Endothelial cell of umbilical vein (primary cell): ENCODE results near the gene DIP2C. TPM values are rescaled to one million over a fixed set of nuclear protein-coding genes. Genes with fewer than 3 reads are reported as not detected.

Source experiments
- BruUV-seq: library from RNA; stranded (reverse); fragments of 400-500 nt; replicated peaks from 2 replicates; lab custom pipeline; 2021; lab: Mats Ljungman, UMichigan
- CTCF ChIA-PET: fragments of 300-600, 350-600 bp; sonication (Branson Sonifier 250); formaldehyde crosslinking; loops from one replicate; lab custom pipeline; 2021; ENCODE audit warnings: antibody characterized with exemption, inconsistent platforms; lab: Charles Lee
- POLR2A ChIA-PET: fragments of 300-600, 350-600 bp; sonication (Branson Sonifier 250); formaldehyde crosslinking; loops from one replicate; lab custom pipeline; 2021; ENCODE audit warnings: antibody characterized with exemption, inconsistent platforms; lab: Charles Lee
- DNase-seq: peaks from one replicate; pipeline ENCODE4 v3.0.0-alpha.2; 2011; ENCODE audit warnings: low read depth, low spot score
- FAIRE-seq: peaks from 2 replicates; lab custom pipeline; 2011; peaks lifted over from hg19 to GRCh38; lab: Jason Lieb, UNC
- H2AFZ ChIP-seq: 2 replicates; pipeline ENCODE4 v1.6.0; 2012; ENCODE audit warnings: low read depth, low read length, control low read depth, inconsistent platforms
- H3K27ac ChIP-seq: 2 replicates; pipeline ENCODE4 v1.5.1; 2011; ENCODE audit warnings: low read depth, mild to moderate bottlenecking, control low read depth, low read length, moderate library complexity; ENCODE audit not compliant: insufficient read depth
- H3K27me3 ChIP-seq, 2 experiments: 2 replicates each; pipeline versions ENCODE4 v1.6.0 to v1.6.1; 2011; ENCODE audit warnings: low read length in 2 of 2, mixed read lengths in 1 of 2; ENCODE audit not compliant: control insufficient read depth in 2 of 2, insufficient read depth in 2 of 2
- H3K36me3 ChIP-seq, 2 experiments: 2 replicates in 1 of 2; 3 replicates in 1 of 2; pipeline ENCODE4 v1.5.1; 2011; ENCODE audit warnings: low read length in 2 of 2, mild to moderate bottlenecking in 1 of 2, moderate library complexity in 1 of 2; ENCODE audit not compliant: control insufficient read depth in 2 of 2, insufficient read depth in 2 of 2; ENCODE audit errors: extremely low read depth in 1 of 2
- H3K4me1 ChIP-seq: 3 replicates; pipeline ENCODE4 v1.5.1; 2011; ENCODE audit warnings: mild to moderate bottlenecking, low read length; ENCODE audit not compliant: control insufficient read depth, insufficient read depth; ENCODE audit errors: extremely low read depth
- H3K4me2 ChIP-seq: 2 replicates; pipeline ENCODE4 v1.6.1; 2011; ENCODE audit warnings: low read length, control low read depth, mixed read lengths; ENCODE audit not compliant: insufficient read depth
- H3K4me3 ChIP-seq, 3 experiments: fragments of 200-600 bp in 1 of 3; sonication (generic), shearing (Covaris generic) in 1 of 3; replicated peaks in 1 of 3; 2 replicates each; pipeline ENCODE4 v1.5.1; 2011 to 2016; ENCODE audit warnings: control low read depth in 3 of 3, low read length in 3 of 3, mild to moderate bottlenecking in 2 of 3, inconsistent platforms in 1 of 3, low read depth in 1 of 3, moderate library complexity in 1 of 3; ENCODE audit not compliant: insufficient read depth in 1 of 3
- H3K79me2 ChIP-seq: 2 replicates; pipeline ENCODE4 v1.6.0; 2012; ENCODE audit warnings: low read length, inconsistent platforms; ENCODE audit not compliant: control insufficient read depth, insufficient read depth
- H3K9ac ChIP-seq: replicated peaks from 2 replicates; pipeline ENCODE3; 2011; ENCODE audit warnings: low read length, control low read depth; ENCODE audit not compliant: insufficient read depth; ENCODE audit errors: extremely low read depth
- H3K9me1 ChIP-seq: replicated peaks from 3 replicates; pipeline ENCODE4 v1.6.0; 2011; ENCODE audit warnings: mild to moderate bottlenecking, low read length; ENCODE audit not compliant: control insufficient read depth, insufficient read depth; ENCODE audit errors: extremely low read depth
- H3K9me3 ChIP-seq: replicated peaks from 2 replicates; pipeline ENCODE4 v1.5.1; 2012; ENCODE audit warnings: low read length, inconsistent platforms; ENCODE audit not compliant: control insufficient read depth, insufficient read depth
- H4K20me1 ChIP-seq: replicated peaks from 2 replicates; pipeline ENCODE3; 2011; ENCODE audit warnings: mild to moderate bottlenecking, low read length; ENCODE audit not compliant: control insufficient read depth, insufficient read depth; ENCODE audit errors: extremely low read depth
- EZH2 ChIP-seq: IDR thresholded peaks from 2 replicates; pipeline ENCODE4 v1.6.1; 2012; ENCODE audit warnings: borderline replicate concordance, low read depth, mild to moderate bottlenecking, moderate library complexity, low read length, inconsistent platforms; ENCODE audit not compliant: severe bottlenecking
- FOS ChIP-seq: IDR thresholded peaks from 2 replicates; pipeline ENCODE4 v1.6.1; 2011; ENCODE audit warnings: mild to moderate bottlenecking, low read length, moderate library complexity, borderline replicate concordance; ENCODE audit not compliant: insufficient read depth
- GATA2 ChIP-seq: IDR thresholded peaks from 2 replicates; pipeline ENCODE4 v1.7.0; 2011; ENCODE audit warnings: low read depth, mild to moderate bottlenecking, moderate library complexity, mixed read lengths, low read length; ENCODE audit not compliant: insufficient read length, insufficient read depth
- JUN ChIP-seq: IDR thresholded peaks from 2 replicates; pipeline ENCODE4 v1.6.1; 2011; ENCODE audit warnings: borderline replicate concordance, low read depth; ENCODE audit not compliant: insufficient read length, insufficient read depth
- MYC ChIP-seq: IDR thresholded peaks from one replicate; pipeline ENCODE4 v1.6.1; 2011; ENCODE audit warnings: mild to moderate bottlenecking, low read depth, low read length
- POLR2A ChIP-seq: IDR thresholded peaks from 2 replicates; pipeline ENCODE4 v1.6.1; 2012; ENCODE audit warnings: low read depth, mild to moderate bottlenecking, control low read depth, low read length
- POLR2AphosphoS5 ChIP-seq: IDR thresholded peaks from 2 replicates; pipeline ENCODE4 v1.6.1; 2012; ENCODE audit warnings: low read depth, mild to moderate bottlenecking, control low read depth, low read length, moderate library complexity; ENCODE audit not compliant: insufficient read depth
- dilution Hi-C: fragments of 300-500 bp; cut with MboI; formaldehyde crosslinking; loops from one replicate; pipeline ENCODE4 v1.15.0; 2019; ENCODE audit warnings: low sequenced_read_pairs; ENCODE audit not compliant: extremely low pct_ligation_motif_present
- intact Hi-C: fragments of 100-400 bp; cut with micrococcal nuclease; formaldehyde crosslinking; loops from one replicate; pipeline ENCODE4 v1.10.0; 2022
- polyA plus RNA-seq, 4 experiments: library from polyadenylated mRNA; depleted of rRNA in 3 of 4; stranded (reverse) in 3 of 4; unstranded in 1 of 4; fragments of >200 nt; gene quantifications; 2 replicates each; pipeline versions ENCODE4 v1.2.1 to v1.2.3, GENCODE V29; 2011 to 2012; ENCODE audit warnings: missing spikeins in 1 of 4
- total RNA-seq: library from RNA; stranded (reverse); gene quantifications from 2 replicates; pipeline ENCODE4 v1.2.3, GENCODE V29; 2021
- TF ChIP-seq, protein P1 (sequence below): IDR thresholded peaks from 2 replicates; pipeline ENCODE4 v1.6.1; 2011; ENCODE audit not compliant: insufficient read depth, insufficient read length
- TF ChIP-seq, protein P2 (sequence below), 2 donors: IDR thresholded peaks; 1 replicate in 1 of 2; 2 replicates in 1 of 2; pipeline ENCODE4 v1.5.1; 2011; ENCODE audit warnings: low read length in 2 of 2, mild to moderate bottlenecking in 2 of 2, moderate library complexity in 2 of 2, control low read depth in 1 of 2, inconsistent platforms in 1 of 2, low read depth in 1 of 2; ENCODE audit not compliant: insufficient read depth in 1 of 2; ENCODE audit errors: extremely low read depth in 1 of 2

DIP2C gene
- total and polyA plus RNA-seq, 2 donors (not counting 3 experiments of a cell fraction or from before 2014, with no cell fraction given), result 3.6 to 10.7 TPM

DNA sequence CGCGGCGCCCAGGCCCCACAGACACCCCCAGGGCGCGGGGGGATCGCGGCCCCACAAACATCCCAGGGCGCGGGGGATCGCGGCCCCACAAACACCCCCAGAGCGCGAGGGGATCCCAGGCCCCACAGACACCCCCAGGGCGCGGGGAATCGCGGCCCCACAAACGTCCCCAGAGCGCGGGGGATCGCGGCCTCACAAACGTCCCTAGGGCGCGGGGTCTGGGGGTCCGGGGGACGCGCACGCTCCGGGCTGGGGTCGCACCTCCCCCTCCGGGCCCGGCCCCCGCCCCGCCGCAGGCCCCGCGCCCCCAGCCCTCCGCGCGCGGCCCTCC, 382 bp downstream of the DIP2C start:
- ChIA-PET CTCF (no interaction called here), POLR2A (no interaction called here)
- Histone ChIP-seq H4K20me1 (no peaks in the 10 kb centered on the region), H3K4me2 (peak overlapping the region; percentile 50), H3K9ac (peak overlapping the region; percentile 41), H3K27ac (no peak overlapping the region), H3K27me3 (peaks cover 2 to 3% of the 10 kb centered on the region in 2 experiments), H3K4me3 (peak overlapping the region; percentile 47 to 73 (median 57)), H3K4me1 (peaks cover 8% of the 10 kb centered on the region), H3K9me1 (no peaks in the 10 kb centered on the region), H3K36me3 (no peaks in the 10 kb centered on the region), H3K79me2 (no peaks in the 10 kb centered on the region), H3K9me3 (no peaks in the 10 kb centered on the region), H2AFZ (peak overlapping the region; percentile 37)
- TF ChIP-seq MYC, result no peak
- no peak for TF ChIP-seq POLR2AphosphoS5
- TF ChIP-seq EZH2, result no peak
- TF ChIP-seq POLR2A, result no peak
- no peak for TF ChIP-seq FOS
- TF ChIP-seq, protein P1, sequence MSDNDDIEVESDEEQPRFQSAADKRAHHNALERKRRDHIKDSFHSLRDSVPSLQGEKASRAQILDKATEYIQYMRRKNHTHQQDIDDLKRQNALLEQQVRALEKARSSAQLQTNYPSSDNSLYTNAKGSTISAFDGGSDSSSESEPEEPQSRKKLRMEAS, result no peak
- TF ChIP-seq, protein P2, sequence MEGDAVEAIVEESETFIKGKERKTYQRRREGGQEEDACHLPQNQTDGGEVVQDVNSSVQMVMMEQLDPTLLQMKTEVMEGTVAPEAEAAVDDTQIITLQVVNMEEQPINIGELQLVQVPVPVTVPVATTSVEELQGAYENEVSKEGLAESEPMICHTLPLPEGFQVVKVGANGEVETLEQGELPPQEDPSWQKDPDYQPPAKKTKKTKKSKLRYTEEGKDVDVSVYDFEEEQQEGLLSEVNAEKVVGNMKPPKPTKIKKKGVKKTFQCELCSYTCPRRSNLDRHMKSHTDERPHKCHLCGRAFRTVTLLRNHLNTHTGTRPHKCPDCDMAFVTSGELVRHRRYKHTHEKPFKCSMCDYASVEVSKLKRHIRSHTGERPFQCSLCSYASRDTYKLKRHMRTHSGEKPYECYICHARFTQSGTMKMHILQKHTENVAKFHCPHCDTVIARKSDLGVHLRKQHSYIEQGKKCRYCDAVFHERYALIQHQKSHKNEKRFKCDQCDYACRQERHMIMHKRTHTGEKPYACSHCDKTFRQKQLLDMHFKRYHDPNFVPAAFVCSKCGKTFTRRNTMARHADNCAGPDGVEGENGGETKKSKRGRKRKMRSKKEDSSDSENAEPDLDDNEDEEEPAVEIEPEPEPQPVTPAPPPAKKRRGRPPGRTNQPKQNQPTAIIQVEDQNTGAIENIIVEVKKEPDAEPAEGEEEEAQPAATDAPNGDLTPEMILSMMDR (IDR thresholded peaks at IDR 0.05; ENCODE audit: extremely low read depth in 1 of 2, insufficient read depth in 1 of 2, low read depth in 1 of 2, low read length in 2 of 2), result no peak
- no peak for TF ChIP-seq GATA2
- no peak for TF ChIP-seq JUN
- no TSS peak for BruUV-seq
- DNase-seq (no peak), FAIRE-seq (no peak)
- intact Hi-C loops, result no loop called here
- dilution Hi-C loops, result no loop called here
